Activated naive CD4-positive, alpha-beta T cell treated with anti-CD3 and anti-CD28 coated beads, Interleukin-2, amount 10 ng/mL, durations not matched to agents 7 days and 5 days (primary cell): ENCODE measurements around the gene PLTP.
"Not testable (repeated sequence)": the region's sequence is repeated elsewhere in the genome, so short reads cannot be mapped to it uniquely, and the experiment has no call there.

ENCODE experiments used
- CTCF ChIA-PET: fragments of 350-600 bp; sonication (Branson Sonifier 250); formaldehyde crosslinking; loops from one replicate; lab custom pipeline; 2021; ENCODE audit warnings: antibody characterized with exemption; lab: Charles Lee
- DNase-seq: peaks from one replicate; pipeline ENCODE4 v3.0.0-alpha.2; 2020
- H3K27ac Mint-ChIP-seq: one replicate; pipeline ENCODE4 v1.8.0; 2021; ENCODE audit warnings: mild to moderate bottlenecking, moderate library complexity, mixed read lengths
- H3K27me3 Mint-ChIP-seq: one replicate; pipeline ENCODE4 v1.8.0; 2021; ENCODE audit warnings: mild to moderate bottlenecking, mixed read lengths
- H3K36me3 Mint-ChIP-seq: one replicate; pipeline ENCODE4 v1.8.0; 2021; ENCODE audit warnings: mixed read lengths
- H3K4me1 Mint-ChIP-seq: one replicate; pipeline ENCODE4 v1.8.0; 2021; ENCODE audit warnings: mixed read lengths
- H3K4me3 Mint-ChIP-seq: one replicate; pipeline ENCODE4 v1.8.0; 2021; ENCODE audit warnings: mild to moderate bottlenecking, moderate library complexity, mixed read lengths
- H3K9me3 Mint-ChIP-seq: one replicate; pipeline ENCODE4 v1.8.0; 2021; ENCODE audit warnings: mixed read lengths

Gene PLTP

GRCh38 chr20:45911486-45912343 is at the start of gene PLTP:
Gene PLTP (minus strand): TSS chr20:45912155. CDS start chr20:45911452, 703 bp downstream.
- H3K4me1 Mint-ChIP-seq, result peaks cover 20% of the 10 kb centered on the region
- H3K9me3 Mint-ChIP-seq, result no peaks in the 10 kb centered on the region
- H3K27me3 Mint-ChIP-seq, result peaks cover 57% of the 10 kb centered on the region
- peak; percentile 54 for DNase-seq
- H3K36me3 Mint-ChIP-seq, result no peaks in the 10 kb centered on the region
- CTCF ChIA-PET, result no interaction called here
- peak within 1 kb of the TSS; percentile 40 for H3K4me3 Mint-ChIP-seq
- H3K27ac Mint-ChIP-seq, result peak within 1 kb of the TSS; percentile 15

- no peak for DNase-seq
- Mint-ChIP-seq H3K27me3 (no peaks in the 10 kb centered on the region), H3K36me3 (peaks cover 55% of the 10 kb centered on the region), H3K9me3 (no peaks in the 10 kb centered on the region), H3K4me1 (no peaks in the 10 kb centered on the region), H3K27ac (no peak overlapping the region), H3K4me3 (no peak overlapping the region)
- CTCF ChIA-PET, result interaction anchor here (1.6 to 3.2 kb wide), 4 partner anchors 9 to 161 kb away, joined by 6 to 22 read pairs (median 16); no protein-coding TSS in a partner anchor
Measured at GRCh38 chr20:45959956-45960630, 48.1 kb upstream of the PLTP start.

- Mint-ChIP-seq H3K27ac (no peak overlapping the region), H3K4me3 (no peak overlapping the region), H3K27me3 (no peaks in the 10 kb centered on the region), H3K4me1 (no peaks in the 10 kb centered on the region), H3K9me3 (no peaks in the 10 kb centered on the region), H3K36me3 (peaks cover 53% of the 10 kb centered on the region)
- CTCF ChIA-PET, result interaction anchor here (2.1 to 3.2 kb wide), 2 partner anchors 10 to 160 kb away, joined by 7 to 22 read pairs; no protein-coding TSS in a partner anchor
- DNase-seq, result no peak
Measured at GRCh38 chr20:45959126-45959525, 47.2 kb upstream of the PLTP start.

GRCh38 chr20:45958593-45958992 is 46.6 kb upstream of the PLTP start:
- Mint-ChIP-seq H3K4me1 (no peaks in the 10 kb centered on the region), H3K36me3 (peaks cover 50% of the 10 kb centered on the region), H3K9me3 (no peaks in the 10 kb centered on the region), H3K27ac (no peak overlapping the region), H3K27me3 (no peaks in the 10 kb centered on the region), H3K4me3 (no peak overlapping the region)
- CTCF ChIA-PET, result interaction anchor here (0.6 to 3.2 kb wide), 3 partner anchors 10 to 160 kb away, joined by 3 to 22 read pairs (median 7); no protein-coding TSS in a partner anchor
- no peak for DNase-seq

- no peak for DNase-seq
- no peak overlapping the region for H3K27ac Mint-ChIP-seq
- H3K4me3 Mint-ChIP-seq, result no peak overlapping the region
- H3K36me3 Mint-ChIP-seq, result peaks cover 43% of the 10 kb centered on the region
- H3K4me1 Mint-ChIP-seq, result peaks cover under 1% of the 10 kb centered on the region
- CTCF ChIA-PET, result interaction anchor here (0.6 to 3.2 kb wide), 3 partner anchors 12 to 158 kb away, joined by 3 to 22 read pairs (median 7); no protein-coding TSS in a partner anchor
- no peaks in the 10 kb centered on the region for H3K9me3 Mint-ChIP-seq
- H3K27me3 Mint-ChIP-seq, result no peaks in the 10 kb centered on the region
Measured at GRCh38 chr20:45957021-45957941, 45.3 kb upstream of the PLTP start.

- H3K27ac Mint-ChIP-seq, result peak overlapping the region; percentile 52
- H3K36me3 Mint-ChIP-seq, result peaks cover 46% of the 10 kb centered on the region
- H3K4me1 Mint-ChIP-seq, DNase-seq, H3K9me3 Mint-ChIP-seq, H3K4me3 Mint-ChIP-seq, H3K27me3 Mint-ChIP-seq, CTCF ChIA-PET: not testable (repeated sequence)
Measured at GRCh38 chr20:45956326-45956725, 44.4 kb upstream of the PLTP start.

- Mint-ChIP-seq H3K27me3 (no peaks in the 10 kb centered on the region), H3K4me3 (no peak overlapping the region), H3K9me3 (no peaks in the 10 kb centered on the region), H3K36me3 (peaks cover 41% of the 10 kb centered on the region), H3K27ac (peak overlapping the region; percentile 45), H3K4me1 (peaks cover 2% of the 10 kb centered on the region)
- CTCF ChIA-PET, result interaction anchor here (0.8 to 4.4 kb wide), 2 partner anchors 16 to 20 kb away, joined by 3 to 26 read pairs; no protein-coding TSS in a partner anchor
- DNase-seq, result no peak
Measured at GRCh38 chr20:45953672-45954071, 41.7 kb upstream of the PLTP start.

GRCh38 chr20:45952861-45953260 is 40.9 kb upstream of the PLTP start:
- peaks cover 42% of the 10 kb centered on the region for H3K36me3 Mint-ChIP-seq
- CTCF ChIA-PET, result interaction anchor here (0.6 to 4.4 kb wide), 3 partner anchors 17 to 146 kb away, joined by 3 to 26 read pairs (median 3); no protein-coding TSS in a partner anchor
- H3K27me3 Mint-ChIP-seq, result no peaks in the 10 kb centered on the region
- H3K27ac Mint-ChIP-seq, result no peak overlapping the region
- H3K9me3 Mint-ChIP-seq, result no peaks in the 10 kb centered on the region
- H3K4me1 Mint-ChIP-seq, result peaks cover 2% of the 10 kb centered on the region
- DNase-seq, result no peak
- H3K4me3 Mint-ChIP-seq, result no peak overlapping the region

GRCh38 chr20:45951925-45952834 is 40.2 kb upstream of the PLTP start:
- H3K27me3 Mint-ChIP-seq, result no peaks in the 10 kb centered on the region
- peaks cover 42% of the 10 kb centered on the region for H3K36me3 Mint-ChIP-seq
- H3K4me3 Mint-ChIP-seq, result no peak overlapping the region
- peaks cover 2% of the 10 kb centered on the region for H3K4me1 Mint-ChIP-seq
- H3K9me3 Mint-ChIP-seq, result no peaks in the 10 kb centered on the region
- CTCF ChIA-PET, result interaction anchor here (0.6 to 4.4 kb wide), 3 partner anchors 17 to 153 kb away, joined by 3 to 26 read pairs (median 4); no protein-coding TSS in a partner anchor
- DNase-seq, result no peak
- H3K27ac Mint-ChIP-seq, result no peak overlapping the region

GRCh38 chr20:45950330-45950646 is 38.3 kb upstream of the PLTP start:
- Mint-ChIP-seq H3K36me3 (peaks cover 47% of the 10 kb centered on the region), H3K4me3 (no peak overlapping the region), H3K27ac (no peak overlapping the region), H3K4me1 (peaks cover 4% of the 10 kb centered on the region), H3K27me3 (no peaks in the 10 kb centered on the region), H3K9me3 (no peaks in the 10 kb centered on the region)
- no peak for DNase-seq
- CTCF ChIA-PET, result interaction anchor here (1.3 to 4.4 kb wide), 2 partner anchors 19 to 20 kb away, joined by 6 to 26 read pairs; no protein-coding TSS in a partner anchor

- Mint-ChIP-seq H3K4me3 (no peak overlapping the region), H3K4me1 (peaks cover 4% of the 10 kb centered on the region), H3K9me3 (no peaks in the 10 kb centered on the region), H3K36me3 (peaks cover 52% of the 10 kb centered on the region), H3K27me3 (no peaks in the 10 kb centered on the region), H3K27ac (peak overlapping the region; percentile 42)
- CTCF ChIA-PET, result interaction anchor here (1.3 kb wide), 1 partner anchor 21 kb away, joined by 6 read pairs; no protein-coding TSS in a partner anchor
- DNase-seq, result no peak
Measured at GRCh38 chr20:45949542-45950329, 37.8 kb upstream of the PLTP start.
